GM23338 (cell line): Measurements from ENCODE around the gene TMEFF1. TPM values are rescaled to one million over a fixed set of nuclear protein-coding genes. Genes with fewer than 3 reads are reported as not detected.

Experiments used
- ATAC-seq: fragments of 200-7000 bp; cut with Tn5 transposase; 3 replicates; pipeline ENCODE4 v1.9.1; 2020
- DNase-seq: peaks from one replicate; pipeline ENCODE4 v3.0.0-alpha.2; 2015; ENCODE audit warnings: low spot score
- H2AFZ ChIP-seq: fragments of 200-600 bp; sonication (generic); 2 replicates; pipeline ENCODE4 v1.8.0; 2016; ENCODE audit warnings: antibody characterized with exemption, mild to moderate bottlenecking, moderate library complexity
- H3F3A ChIP-seq: fragments of 200-600 bp; sonication (generic); replicated peaks from 2 replicates; pipeline ENCODE4 v1.8.0; 2017; ENCODE audit warnings: antibody characterized with exemption, mixed run types, low read depth
- H3K27ac ChIP-seq: fragments of 200-600 bp; sonication (generic); 2 replicates; pipeline ENCODE4 v1.6.1; 2016; ENCODE audit warnings: low read depth
- H3K27me3 ChIP-seq: fragments of 200-600 bp; sonication (generic); 2 replicates; pipeline ENCODE4 v1.8.0; 2016; ENCODE audit warnings: mild to moderate bottlenecking, mixed run types, moderate library complexity; ENCODE audit not compliant: insufficient read depth
- H3K36me3 ChIP-seq: fragments of 200-600 bp; sonication (generic); 2 replicates; pipeline ENCODE4 v1.8.0; 2016; ENCODE audit warnings: mild to moderate bottlenecking; ENCODE audit not compliant: insufficient read depth
- H3K4me1 ChIP-seq: fragments of 200-600 bp; sonication (generic); 2 replicates; pipeline ENCODE4 v1.8.0; 2016; ENCODE audit warnings: mild to moderate bottlenecking, moderate library complexity; ENCODE audit not compliant: insufficient read depth
- H3K4me2 ChIP-seq: fragments of 200-600 bp; sonication (generic); 2 replicates; pipeline ENCODE4 v1.7.1; 2017; ENCODE audit warnings: mixed run types
- H3K4me3 ChIP-seq: fragments of 200-600 bp; sonication (generic); 2 replicates; pipeline ENCODE4 v1.6.1; 2016; ENCODE audit warnings: mixed run types
- H3K79me2 ChIP-seq: fragments of 200-600 bp; sonication (generic); replicated peaks from 2 replicates; pipeline ENCODE4 v1.8.0; 2017; ENCODE audit warnings: mild to moderate bottlenecking; ENCODE audit not compliant: insufficient read depth
- H3K9me2 ChIP-seq: fragments of 200-600 bp; sonication (generic); 2 replicates; pipeline ENCODE4 v1.8.0; 2017; ENCODE audit not compliant: insufficient read depth
- H4K20me1 ChIP-seq: fragments of 200-600 bp; sonication (generic); replicated peaks from 2 replicates; pipeline ENCODE4 v1.8.0; 2017; ENCODE audit warnings: mild to moderate bottlenecking; ENCODE audit not compliant: insufficient read depth
- H3K27ac Mint-ChIP-seq: 2 replicates; pipeline ENCODE4 v1.8.0; 2020; ENCODE audit warnings: inconsistent platforms, mild to moderate bottlenecking, moderate library complexity, mixed read lengths
- H3K27me3 Mint-ChIP-seq: 3 replicates; pipeline ENCODE4 v1.8.0; 2022; ENCODE audit warnings: low read depth, mild to moderate bottlenecking, moderate library complexity, mixed read lengths, inconsistent platforms; ENCODE audit not compliant: insufficient read depth, poor library complexity
- H3K36me3 Mint-ChIP-seq: 3 replicates; pipeline ENCODE4 v1.8.0; 2021; ENCODE audit warnings: low read depth, mild to moderate bottlenecking, inconsistent platforms, moderate library complexity, mixed read lengths
- H3K4me1 Mint-ChIP-seq: 3 replicates; pipeline ENCODE4 v1.8.0; 2020; ENCODE audit warnings: mild to moderate bottlenecking, inconsistent platforms, mixed read lengths
- H3K4me3 Mint-ChIP-seq: 3 replicates; pipeline ENCODE4 v1.8.0; 2021; ENCODE audit warnings: moderate library complexity, mild to moderate bottlenecking, inconsistent platforms, mixed read lengths
- H3K9me3 Mint-ChIP-seq: 3 replicates; pipeline ENCODE4 v1.8.0; 2020; ENCODE audit warnings: moderate library complexity, mild to moderate bottlenecking, inconsistent platforms, mixed read lengths
- CREB1 ChIP-seq: fragments of 250-450 bp; sonication (Bioruptor Pico); IDR thresholded peaks from 2 replicates; pipeline ENCODE4 v1.5.0; 2020; ENCODE audit warnings: low read depth, mild to moderate bottlenecking, moderate library complexity
- EZH2 ChIP-seq: fragments of 200-600 bp; sonication (generic); IDR thresholded peaks from one replicate; pipeline ENCODE4 v1.8.0; 2017; ENCODE audit warnings: antibody characterized with exemption, mild to moderate bottlenecking, low read depth; ENCODE audit not compliant: unreplicated experiment
- EZH2phosphoT487 ChIP-seq: fragments of 200-600 bp; sonication (generic); IDR thresholded peaks from one replicate; pipeline ENCODE4 v1.8.1; 2018; ENCODE audit warnings: antibody characterized with exemption; ENCODE audit not compliant: unreplicated experiment
- JUNB ChIP-seq: IDR thresholded peaks from one replicate; pipeline ENCODE4 v1.6.1; 2016; ENCODE audit warnings: antibody characterized with exemption; ENCODE audit not compliant: unreplicated experiment
- NANOG ChIP-seq: IDR thresholded peaks from 2 replicates; pipeline ENCODE4 v1.6.1; 2016; ENCODE audit warnings: antibody characterized with exemption, borderline replicate concordance
- POLR2AphosphoS5 ChIP-seq: IDR thresholded peaks from 2 replicates; pipeline ENCODE4 v1.6.1; 2016; ENCODE audit warnings: antibody characterized with exemption, low read depth
- STAT1 ChIP-seq: IDR thresholded peaks from one replicate; pipeline ENCODE4 v1.6.1; 2016; ENCODE audit warnings: antibody characterized with exemption; ENCODE audit not compliant: unreplicated experiment
- ZNF114 ChIP-seq: fragments of 250-450 bp; sonication (Bioruptor Pico); IDR thresholded peaks from 2 replicates; pipeline ENCODE4 v1.5.0; 2020; ENCODE audit warnings: mild to moderate bottlenecking, moderate library complexity
- ZNF331 ChIP-seq: fragments of 250-450 bp; sonication (Bioruptor Pico); IDR thresholded peaks from 2 replicates; pipeline ENCODE4 v1.5.0; 2020; ENCODE audit warnings: low read depth, mild to moderate bottlenecking, moderate library complexity
- polyA plus RNA-seq: library from polyadenylated mRNA; unstranded; fragments of >200 nt; fragmentation: Nextera tagmentation; extraction: Ambion mirVana; gene quantifications from 2 replicates; pipeline ENCODE4 v1.2.1, GENCODE V29; 2016
- total RNA-seq: library from RNA; depleted of rRNA; stranded (reverse); fragments of >200 nt; shearing (Covaris generic); gene quantifications from 2 replicates; pipeline ENCODE4 v1.2.3, GENCODE V29; 2014
- TF ChIP-seq, protein P1 (sequence below): IDR thresholded peaks from one replicate; pipeline ENCODE4 v1.6.1; 2018; ENCODE audit warnings: antibody characterized with exemption; ENCODE audit not compliant: unreplicated experiment
- TF ChIP-seq, protein P2 (sequence below): fragments of 250-450 bp; sonication (Bioruptor Pico); IDR thresholded peaks from 2 replicates; pipeline ENCODE4 v1.5.0; 2020; ENCODE audit warnings: mild to moderate bottlenecking, moderate library complexity
- TF ChIP-seq, protein P3 (sequence below): IDR thresholded peaks from 2 replicates; pipeline ENCODE4 v1.6.1; 2016; ENCODE audit warnings: antibody characterized with exemption
- TF ChIP-seq, protein P4 (sequence below), 2 experiments: fragments of 200-600 bp in 1 of 2; sonication (generic) in 1 of 2; conservative IDR thresholded peaks; 2 replicates each; pipeline versions ENCODE4 v1.5.1 to v1.6.1; 2016 to 2017; ENCODE audit warnings: antibody characterized with exemption in 2 of 2, low read depth in 2 of 2, mild to moderate bottlenecking in 2 of 2, moderate library complexity in 1 of 2

TMEFF1 gene
- total and polyA plus RNA-seq, 2 experiments from 2014 or later = 6.6 to 85.2 TPM

DNA sequence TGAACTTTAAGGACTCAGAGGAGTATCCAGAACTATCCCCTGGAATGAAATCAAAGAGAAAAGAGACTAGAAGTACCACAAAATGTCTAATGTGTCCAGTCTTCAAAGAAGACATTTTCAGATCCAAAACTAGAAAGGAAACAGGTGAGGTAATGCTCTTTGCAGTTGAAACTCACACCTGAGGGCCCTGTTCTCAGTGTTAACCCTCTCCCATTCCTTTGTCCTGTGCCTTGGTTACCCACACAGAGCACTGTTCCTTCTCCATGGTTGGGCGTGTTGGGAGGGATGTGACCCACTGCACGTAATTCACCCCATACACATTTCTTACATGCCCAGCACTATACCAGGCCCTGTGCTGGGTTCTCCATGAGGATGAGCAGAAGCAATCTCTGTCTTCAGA lies 24.7 kb upstream of the TMEFF1 start:
- no peak overlapping the region for H2AFZ ChIP-seq
- Mint-ChIP-seq H3K27ac (no peak overlapping the region), H3K4me1 (peaks cover 19% of the 10 kb centered on the region; the same call in 2 of the 3 replicates), H3K27me3 (no peaks in the 10 kb centered on the region), H3K9me3 (no peaks in the 10 kb centered on the region), H3K36me3 (peaks cover 29% of the 10 kb centered on the region; the same call in 2 of the 3 replicates), H3K4me3 (no peak overlapping the region)
- no peak overlapping the region for H3K27ac ChIP-seq
- DNase-seq (no peak), ATAC-seq (no peak)
- no peak overlapping the region for H3K4me3 ChIP-seq
- no peaks in the 10 kb centered on the region for H3K36me3 ChIP-seq
- no peak overlapping the region for H3K4me2 ChIP-seq
- H3K79me2 ChIP-seq = peaks cover 11% of the 10 kb centered on the region; the same call in 1 of the 2 replicates
- H4K20me1 ChIP-seq = no peaks in the 10 kb centered on the region
- TF ChIP-seq, protein P1, sequence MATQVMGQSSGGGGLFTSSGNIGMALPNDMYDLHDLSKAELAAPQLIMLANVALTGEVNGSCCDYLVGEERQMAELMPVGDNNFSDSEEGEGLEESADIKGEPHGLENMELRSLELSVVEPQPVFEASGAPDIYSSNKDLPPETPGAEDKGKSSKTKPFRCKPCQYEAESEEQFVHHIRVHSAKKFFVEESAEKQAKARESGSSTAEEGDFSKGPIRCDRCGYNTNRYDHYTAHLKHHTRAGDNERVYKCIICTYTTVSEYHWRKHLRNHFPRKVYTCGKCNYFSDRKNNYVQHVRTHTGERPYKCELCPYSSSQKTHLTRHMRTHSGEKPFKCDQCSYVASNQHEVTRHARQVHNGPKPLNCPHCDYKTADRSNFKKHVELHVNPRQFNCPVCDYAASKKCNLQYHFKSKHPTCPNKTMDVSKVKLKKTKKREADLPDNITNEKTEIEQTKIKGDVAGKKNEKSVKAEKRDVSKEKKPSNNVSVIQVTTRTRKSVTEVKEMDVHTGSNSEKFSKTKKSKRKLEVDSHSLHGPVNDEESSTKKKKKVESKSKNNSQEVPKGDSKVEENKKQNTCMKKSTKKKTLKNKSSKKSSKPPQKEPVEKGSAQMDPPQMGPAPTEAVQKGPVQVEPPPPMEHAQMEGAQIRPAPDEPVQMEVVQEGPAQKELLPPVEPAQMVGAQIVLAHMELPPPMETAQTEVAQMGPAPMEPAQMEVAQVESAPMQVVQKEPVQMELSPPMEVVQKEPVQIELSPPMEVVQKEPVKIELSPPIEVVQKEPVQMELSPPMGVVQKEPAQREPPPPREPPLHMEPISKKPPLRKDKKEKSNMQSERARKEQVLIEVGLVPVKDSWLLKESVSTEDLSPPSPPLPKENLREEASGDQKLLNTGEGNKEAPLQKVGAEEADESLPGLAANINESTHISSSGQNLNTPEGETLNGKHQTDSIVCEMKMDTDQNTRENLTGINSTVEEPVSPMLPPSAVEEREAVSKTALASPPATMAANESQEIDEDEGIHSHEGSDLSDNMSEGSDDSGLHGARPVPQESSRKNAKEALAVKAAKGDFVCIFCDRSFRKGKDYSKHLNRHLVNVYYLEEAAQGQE = no peak
- TF ChIP-seq ZNF331 (no peak), CREB1 (CRISPR knock-in tag) (no peak), POLR2AphosphoS5 (no peak), ZNF114 (CRISPR knock-in tag) (no peak), EZH2 (no peak), JUNB (no peak), NANOG (no peak), STAT1 (no peak), EZH2phosphoT487 (no peak)
- TF ChIP-seq, protein P2, sequence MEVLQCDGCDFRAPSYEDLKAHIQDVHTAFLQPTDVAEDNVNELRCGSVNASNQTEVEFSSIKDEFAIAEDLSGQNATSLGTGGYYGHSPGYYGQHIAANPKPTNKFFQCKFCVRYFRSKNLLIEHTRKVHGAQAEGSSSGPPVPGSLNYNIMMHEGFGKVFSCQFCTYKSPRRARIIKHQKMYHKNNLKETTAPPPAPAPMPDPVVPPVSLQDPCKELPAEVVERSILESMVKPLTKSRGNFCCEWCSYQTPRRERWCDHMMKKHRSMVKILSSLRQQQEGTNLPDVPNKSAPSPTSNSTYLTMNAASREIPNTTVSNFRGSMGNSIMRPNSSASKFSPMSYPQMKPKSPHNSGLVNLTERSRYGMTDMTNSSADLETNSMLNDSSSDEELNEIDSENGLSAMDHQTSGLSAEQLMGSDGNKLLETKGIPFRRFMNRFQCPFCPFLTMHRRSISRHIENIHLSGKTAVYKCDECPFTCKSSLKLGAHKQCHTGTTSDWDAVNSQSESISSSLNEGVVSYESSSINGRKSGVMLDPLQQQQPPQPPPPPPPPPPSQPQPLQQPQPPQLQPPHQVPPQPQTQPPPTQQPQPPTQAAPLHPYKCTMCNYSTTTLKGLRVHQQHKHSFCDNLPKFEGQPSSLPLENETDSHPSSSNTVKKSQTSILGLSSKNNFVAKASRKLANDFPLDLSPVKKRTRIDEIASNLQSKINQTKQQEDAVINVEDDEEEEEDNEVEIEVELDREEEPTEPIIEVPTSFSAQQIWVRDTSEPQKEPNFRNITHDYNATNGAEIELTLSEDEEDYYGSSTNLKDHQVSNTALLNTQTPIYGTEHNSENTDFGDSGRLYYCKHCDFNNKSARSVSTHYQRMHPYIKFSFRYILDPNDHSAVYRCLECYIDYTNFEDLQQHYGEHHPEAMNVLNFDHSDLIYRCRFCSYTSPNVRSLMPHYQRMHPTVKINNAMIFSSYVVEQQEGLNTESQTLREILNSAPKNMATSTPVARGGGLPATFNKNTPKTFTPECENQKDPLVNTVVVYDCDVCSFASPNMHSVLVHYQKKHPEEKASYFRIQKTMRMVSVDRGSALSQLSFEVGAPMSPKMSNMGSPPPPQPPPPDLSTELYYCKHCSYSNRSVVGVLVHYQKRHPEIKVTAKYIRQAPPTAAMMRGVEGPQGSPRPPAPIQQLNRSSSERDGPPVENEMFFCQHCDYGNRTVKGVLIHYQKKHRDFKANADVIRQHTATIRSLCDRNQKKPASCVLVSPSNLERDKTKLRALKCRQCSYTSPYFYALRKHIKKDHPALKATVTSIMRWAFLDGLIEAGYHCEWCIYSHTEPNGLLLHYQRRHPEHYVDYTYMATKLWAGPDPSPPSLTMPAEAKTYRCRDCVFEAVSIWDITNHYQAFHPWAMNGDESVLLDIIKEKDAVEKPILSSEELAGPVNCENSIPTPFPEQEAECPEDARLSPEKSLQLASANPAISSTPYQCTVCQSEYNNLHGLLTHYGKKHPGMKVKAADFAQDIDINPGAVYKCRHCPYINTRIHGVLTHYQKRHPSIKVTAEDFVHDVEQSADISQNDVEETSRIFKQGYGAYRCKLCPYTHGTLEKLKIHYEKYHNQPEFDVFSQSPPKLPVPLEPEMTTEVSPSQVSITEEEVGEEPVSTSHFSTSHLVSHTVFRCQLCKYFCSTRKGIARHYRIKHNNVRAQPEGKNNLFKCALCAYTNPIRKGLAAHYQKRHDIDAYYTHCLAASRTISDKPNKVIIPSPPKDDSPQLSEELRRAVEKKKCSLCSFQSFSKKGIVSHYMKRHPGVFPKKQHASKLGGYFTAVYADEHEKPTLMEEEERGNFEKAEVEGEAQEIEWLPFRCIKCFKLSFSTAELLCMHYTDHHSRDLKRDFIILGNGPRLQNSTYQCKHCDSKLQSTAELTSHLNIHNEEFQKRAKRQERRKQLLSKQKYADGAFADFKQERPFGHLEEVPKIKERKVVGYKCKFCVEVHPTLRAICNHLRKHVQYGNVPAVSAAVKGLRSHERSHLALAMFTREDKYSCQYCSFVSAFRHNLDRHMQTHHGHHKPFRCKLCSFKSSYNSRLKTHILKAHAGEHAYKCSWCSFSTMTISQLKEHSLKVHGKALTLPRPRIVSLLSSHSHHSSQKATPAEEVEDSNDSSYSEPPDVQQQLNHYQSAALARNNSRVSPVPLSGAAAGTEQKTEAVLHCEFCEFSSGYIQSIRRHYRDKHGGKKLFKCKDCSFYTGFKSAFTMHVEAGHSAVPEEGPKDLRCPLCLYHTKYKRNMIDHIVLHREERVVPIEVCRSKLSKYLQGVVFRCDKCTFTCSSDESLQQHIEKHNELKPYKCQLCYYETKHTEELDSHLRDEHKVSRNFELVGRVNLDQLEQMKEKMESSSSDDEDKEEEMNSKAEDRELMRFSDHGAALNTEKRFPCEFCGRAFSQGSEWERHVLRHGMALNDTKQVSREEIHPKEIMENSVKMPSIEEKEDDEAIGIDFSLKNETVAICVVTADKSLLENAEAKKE (CRISPR knock-in tag) = no peak
- TF ChIP-seq, protein P3, sequence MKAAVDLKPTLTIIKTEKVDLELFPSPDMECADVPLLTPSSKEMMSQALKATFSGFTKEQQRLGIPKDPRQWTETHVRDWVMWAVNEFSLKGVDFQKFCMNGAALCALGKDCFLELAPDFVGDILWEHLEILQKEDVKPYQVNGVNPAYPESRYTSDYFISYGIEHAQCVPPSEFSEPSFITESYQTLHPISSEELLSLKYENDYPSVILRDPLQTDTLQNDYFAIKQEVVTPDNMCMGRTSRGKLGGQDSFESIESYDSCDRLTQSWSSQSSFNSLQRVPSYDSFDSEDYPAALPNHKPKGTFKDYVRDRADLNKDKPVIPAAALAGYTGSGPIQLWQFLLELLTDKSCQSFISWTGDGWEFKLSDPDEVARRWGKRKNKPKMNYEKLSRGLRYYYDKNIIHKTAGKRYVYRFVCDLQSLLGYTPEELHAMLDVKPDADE = no peak
- TF ChIP-seq, protein P4, sequence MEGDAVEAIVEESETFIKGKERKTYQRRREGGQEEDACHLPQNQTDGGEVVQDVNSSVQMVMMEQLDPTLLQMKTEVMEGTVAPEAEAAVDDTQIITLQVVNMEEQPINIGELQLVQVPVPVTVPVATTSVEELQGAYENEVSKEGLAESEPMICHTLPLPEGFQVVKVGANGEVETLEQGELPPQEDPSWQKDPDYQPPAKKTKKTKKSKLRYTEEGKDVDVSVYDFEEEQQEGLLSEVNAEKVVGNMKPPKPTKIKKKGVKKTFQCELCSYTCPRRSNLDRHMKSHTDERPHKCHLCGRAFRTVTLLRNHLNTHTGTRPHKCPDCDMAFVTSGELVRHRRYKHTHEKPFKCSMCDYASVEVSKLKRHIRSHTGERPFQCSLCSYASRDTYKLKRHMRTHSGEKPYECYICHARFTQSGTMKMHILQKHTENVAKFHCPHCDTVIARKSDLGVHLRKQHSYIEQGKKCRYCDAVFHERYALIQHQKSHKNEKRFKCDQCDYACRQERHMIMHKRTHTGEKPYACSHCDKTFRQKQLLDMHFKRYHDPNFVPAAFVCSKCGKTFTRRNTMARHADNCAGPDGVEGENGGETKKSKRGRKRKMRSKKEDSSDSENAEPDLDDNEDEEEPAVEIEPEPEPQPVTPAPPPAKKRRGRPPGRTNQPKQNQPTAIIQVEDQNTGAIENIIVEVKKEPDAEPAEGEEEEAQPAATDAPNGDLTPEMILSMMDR (conservative IDR thresholded peaks at IDR 0.05; ENCODE audit: low read depth in 2 of 2) = no peak
- H3K27me3 ChIP-seq = no peaks in the 10 kb centered on the region
- no peaks in the 10 kb centered on the region for H3K9me2 ChIP-seq
- no peaks in the 10 kb centered on the region for H3F3A ChIP-seq
- H3K4me1 ChIP-seq = peaks cover 17% of the 10 kb centered on the region
